T1000 (cell line): Measurements from ENCODE around the gene GULP1.
"Not testable (repeated sequence)": the region's sequence is repeated elsewhere in the genome, so short reads cannot be mapped to it uniquely, and the experiment has no call there.

Experiments used
- DNase-seq: peaks from one replicate; lab custom pipeline; 2025; ENCODE audit warnings: mixed read lengths; lab: John Stamatoyannopoulos, UW

The GULP1 gene

GRCh38 chr2:188415754-188416083 is 124.0 kb downstream of the GULP1 start:
- no peak for DNase-seq

GRCh38 chr2:188416367-188416766 is 124.7 kb downstream of the GULP1 start:
- no peak for DNase-seq

- DNase-seq = no peak
Observed at GRCh38 chr2:188422726-188423125, 131.1 kb downstream of the GULP1 start.

GRCh38 chr2:188425266-188425665 is 133.6 kb downstream of the GULP1 start:
- DNase-seq = no peak

GRCh38 chr2:188426121-188426520 is 134.4 kb downstream of the GULP1 start:
- DNase-seq = no peak

GRCh38 chr2:188430705-188431104 is 139.0 kb downstream of the GULP1 start:
- DNase-seq = no peak

GRCh38 chr2:188434018-188434417 is 142.3 kb downstream of the GULP1 start:
- DNase-seq = no peak

GRCh38 chr2:188435115-188435514 is 143.4 kb downstream of the GULP1 start:
- no peak for DNase-seq

- no peak for DNase-seq
Observed at GRCh38 chr2:188437537-188437936, 145.9 kb downstream of the GULP1 start.

- no peak for DNase-seq
Observed at GRCh38 chr2:188439986-188440385, 148.3 kb downstream of the GULP1 start.

GRCh38 chr2:188440849-188441248 is 149.2 kb downstream of the GULP1 start:
- DNase-seq = no peak

- DNase-seq = no peak
Observed at GRCh38 chr2:188441288-188441947, 149.7 kb downstream of the GULP1 start.

- no peak for DNase-seq
Observed at GRCh38 chr2:188443207-188443606, 151.5 kb downstream of the GULP1 start.

- DNase-seq = no peak
Observed at GRCh38 chr2:188444106-188444835, 152.6 kb downstream of the GULP1 start.

GRCh38 chr2:188449561-188449960 is 157.9 kb downstream of the GULP1 start:
- DNase-seq = no peak

GRCh38 chr2:188449971-188450370 is 158.3 kb downstream of the GULP1 start:
- DNase-seq = no peak

GRCh38 chr2:188450732-188451483 is 159.2 kb downstream of the GULP1 start:
- no peak for DNase-seq

GRCh38 chr2:188452084-188452483 is 160.4 kb downstream of the GULP1 start:
- no peak for DNase-seq

- no peak for DNase-seq
Observed at GRCh38 chr2:188456114-188456909, 164.6 kb downstream of the GULP1 start.

- DNase-seq = no peak
Observed at GRCh38 chr2:188459061-188459460, 167.4 kb downstream of the GULP1 start.

GRCh38 chr2:188466078-188466477 is 174.4 kb downstream of the GULP1 start:
- DNase-seq = not testable (repeated sequence)

- no peak for DNase-seq
Observed at GRCh38 chr2:188466761-188467160, 175.1 kb downstream of the GULP1 start.
